GM19468 (cell line): ENCODE measurements around the gene STK10.

ENCODE experiments used
- ATAC-seq: cut with Tn5 transposase; IDR thresholded peaks from one replicate; pipeline ENCODE4 v1.9.1; 2021; ENCODE audit warnings: mild to moderate bottlenecking, moderate library complexity, moderate number of reproducible peaks; ENCODE audit not compliant: unreplicated experiment; ENCODE audit errors: extremely low read depth

The STK10 gene

GRCh38 chr5:172093965-172094364 is 94.1 kb downstream of the STK10 start:
- no peak for ATAC-seq

DNA sequence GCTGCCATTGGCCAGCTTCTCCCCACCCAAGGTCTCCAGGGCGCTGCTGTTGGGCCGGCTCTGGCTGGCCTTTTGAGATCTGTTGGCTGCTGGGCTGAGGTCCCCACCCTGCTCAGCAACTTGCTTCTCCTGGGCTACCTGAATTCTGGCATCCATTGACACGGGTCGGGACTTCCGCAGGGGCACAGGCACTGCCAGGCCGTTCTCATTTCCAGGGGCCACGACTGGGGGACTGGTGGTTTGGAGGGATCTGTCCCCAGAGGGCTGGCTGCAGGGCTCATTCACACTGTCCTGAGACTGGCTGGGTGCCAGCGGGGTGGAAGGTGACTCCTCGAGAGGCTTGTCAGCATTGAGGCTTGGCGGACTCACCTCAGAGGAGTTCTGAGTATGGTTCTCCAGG is 94.5 kb downstream of the STK10 start:
- ATAC-seq = no peak

- no peak for ATAC-seq
Measured at GRCh38 chr5:172091956-172092732, 95.9 kb downstream of the STK10 start.

DNA sequence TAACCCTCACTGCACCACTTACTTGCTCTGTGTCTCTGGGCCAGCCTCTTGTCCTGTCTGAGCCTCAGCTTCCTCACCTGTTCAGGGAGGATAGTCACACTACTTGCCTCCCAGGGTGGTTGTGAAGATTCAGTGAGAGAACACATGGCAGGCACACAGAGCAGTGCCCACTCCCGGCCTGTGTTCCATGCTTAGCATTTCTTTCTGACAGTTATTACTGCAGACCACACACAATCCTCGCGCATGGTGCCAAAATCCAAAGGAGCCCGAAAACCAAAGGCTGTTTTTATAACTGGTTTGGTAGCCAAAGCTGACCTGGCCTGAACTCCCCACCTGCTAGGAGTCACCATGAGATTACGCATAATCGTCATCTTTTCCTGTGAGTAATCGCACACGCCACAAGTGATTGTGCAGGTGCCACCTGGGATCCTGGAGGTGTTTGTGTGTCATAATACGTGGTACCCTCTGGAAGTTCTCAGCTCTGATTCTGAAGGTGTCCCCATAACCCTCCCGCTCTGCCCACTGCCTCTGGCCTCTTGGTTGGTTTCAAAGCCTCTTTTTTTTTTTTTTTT is 97.0 kb downstream of the STK10 start:
- no peak for ATAC-seq

DNA sequence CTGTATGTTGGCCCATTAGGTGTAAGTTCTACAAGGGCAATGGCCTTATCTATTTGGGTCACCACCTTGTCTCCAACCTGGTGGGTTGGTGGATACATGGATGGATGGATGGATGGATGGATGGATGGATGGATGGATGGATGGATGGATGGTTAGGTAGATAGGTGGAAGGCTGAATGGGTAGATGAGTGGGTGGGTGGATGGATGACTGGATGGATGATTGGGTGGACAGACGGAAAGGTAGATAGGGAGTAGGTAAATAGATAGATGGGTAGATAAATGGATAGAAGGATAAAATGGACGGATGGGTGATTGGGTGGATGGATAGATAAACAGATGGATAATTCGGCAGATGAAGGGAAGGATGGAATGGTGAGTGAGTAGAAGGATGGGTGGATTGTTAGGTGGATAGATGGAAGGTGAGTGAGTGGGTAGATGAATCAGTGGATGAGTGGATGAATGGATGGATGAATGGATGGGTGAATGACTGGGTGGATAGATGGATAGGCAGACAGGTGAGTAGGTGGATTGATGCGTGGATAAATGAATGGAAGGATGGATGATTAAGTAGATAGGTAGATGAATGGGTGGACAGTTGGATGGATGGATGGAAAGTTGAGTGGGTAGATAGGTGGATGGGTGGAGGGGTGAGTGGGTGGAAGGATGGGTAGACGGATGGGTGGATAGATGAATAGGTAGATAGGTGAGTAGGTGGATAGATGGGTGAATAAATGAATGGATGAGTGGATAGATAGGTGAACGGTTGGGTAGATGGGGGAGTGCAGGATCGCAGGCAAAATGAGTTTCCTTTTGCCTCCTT is 98.5 kb downstream of the STK10 start:
- ATAC-seq = no peak

DNA sequence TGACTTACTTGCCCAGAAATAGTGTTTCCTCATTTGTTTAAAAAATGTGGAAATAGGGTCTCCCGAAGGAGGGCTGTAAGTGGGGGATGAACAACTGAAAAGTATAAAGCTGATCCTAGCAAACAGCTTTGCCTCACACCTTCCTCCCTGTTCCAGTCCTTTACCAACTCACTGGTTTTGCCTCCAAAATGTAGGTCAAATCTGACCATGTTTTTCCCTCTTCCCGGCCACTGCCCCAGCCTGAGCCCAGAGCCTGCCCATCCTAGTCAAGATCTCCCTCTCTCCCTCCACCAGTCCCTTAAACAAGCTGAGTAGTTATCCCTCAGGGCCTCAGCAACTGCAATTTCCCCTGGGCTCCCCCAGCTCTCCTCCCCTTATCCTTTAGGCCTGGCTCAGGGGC is 99.2 kb downstream of the STK10 start:
- ATAC-seq = no peak

DNA sequence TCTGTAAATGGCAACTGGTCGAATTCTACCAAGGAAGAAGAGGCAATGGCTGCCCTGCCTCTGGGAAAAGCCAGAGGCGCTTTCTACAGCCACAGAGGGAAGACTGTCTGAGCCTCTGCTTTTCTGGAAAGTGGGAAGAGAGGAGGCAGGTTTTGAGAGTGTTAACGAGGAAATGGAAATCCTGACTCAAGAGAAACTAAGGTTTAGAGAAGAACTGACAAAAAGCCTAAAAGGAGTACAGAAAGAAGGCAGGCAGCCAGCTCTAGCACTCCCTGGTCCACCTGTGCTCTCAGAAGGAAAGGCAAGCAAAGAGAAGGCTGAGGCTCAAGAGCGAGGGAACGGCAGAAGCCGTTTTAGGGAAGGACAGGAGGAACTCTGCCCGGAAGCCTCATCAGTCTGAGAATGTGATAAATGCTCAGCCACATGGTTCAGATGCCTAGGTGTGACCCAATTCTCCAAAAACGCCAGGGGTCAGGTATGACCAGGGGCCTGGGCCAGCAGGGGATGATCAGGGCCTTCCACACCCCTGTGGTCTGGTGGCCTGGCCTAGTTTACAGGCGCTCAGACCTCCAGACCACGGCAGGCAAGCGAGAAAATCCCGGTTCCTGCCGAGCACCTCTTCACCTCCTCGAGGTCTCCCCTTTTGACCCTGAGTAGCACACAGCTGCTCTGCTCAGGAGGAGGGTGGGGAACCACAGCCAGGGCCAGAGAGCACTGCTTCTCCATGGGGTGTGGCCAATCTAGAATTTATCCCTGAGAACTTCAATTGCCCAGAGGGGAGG is 101.6 kb downstream of the STK10 start:
- no peak for ATAC-seq

- no peak for ATAC-seq
Measured at GRCh38 chr5:172085738-172086137, 102.3 kb downstream of the STK10 start.

DNA sequence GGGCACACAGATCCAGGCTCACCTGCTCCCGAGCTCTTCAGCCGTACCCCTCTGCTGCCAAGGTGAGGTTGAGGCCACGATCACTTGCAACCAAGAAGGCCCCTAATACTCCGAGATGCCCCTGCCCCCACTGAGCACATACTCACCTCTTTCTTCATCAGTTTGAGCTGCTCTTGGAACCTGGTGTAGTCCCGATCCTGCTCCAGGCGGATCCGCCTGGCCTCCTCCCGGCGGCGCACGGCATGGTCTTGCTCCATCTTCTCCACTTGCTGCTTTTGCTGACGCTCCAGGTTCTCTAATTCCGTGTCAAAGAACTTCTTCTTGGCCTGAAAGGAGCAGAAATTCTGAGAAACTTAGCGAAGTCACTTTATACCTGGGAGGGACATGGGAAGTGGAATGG is 105.8 kb downstream of the STK10 start:
- ATAC-seq = no peak

- ATAC-seq = no peak
Measured at GRCh38 chr5:172079876-172080275, 108.1 kb downstream of the STK10 start.

DNA sequence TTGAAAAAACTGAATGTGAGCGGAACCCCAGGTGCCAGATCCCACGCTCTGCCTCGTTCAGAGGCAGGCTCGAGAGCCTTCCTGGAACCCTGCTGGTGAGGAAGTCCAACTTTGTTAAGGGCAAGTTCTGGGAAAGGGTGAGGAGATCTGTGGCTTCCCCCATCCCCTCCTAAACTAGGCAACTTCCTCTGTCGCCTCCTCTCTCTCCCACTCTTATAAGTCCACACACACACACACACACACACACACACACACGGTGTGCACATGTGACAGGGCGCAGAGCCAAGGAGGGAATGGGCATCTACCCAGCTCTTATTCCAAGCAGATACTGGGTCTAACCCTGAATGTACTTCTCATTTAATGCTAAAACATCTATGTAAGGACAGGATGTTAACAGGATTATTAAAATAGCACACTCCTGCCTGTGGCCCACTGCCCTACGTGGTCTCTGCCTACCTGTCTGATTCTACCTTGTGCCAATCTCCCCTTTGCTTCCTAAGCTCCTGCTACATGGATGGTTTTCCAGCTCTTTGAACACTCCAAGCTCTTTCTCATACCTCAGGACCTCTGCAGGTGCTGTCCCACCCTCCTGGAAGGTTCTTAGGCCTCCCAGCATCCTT is 109.2 kb downstream of the STK10 start:
- no peak for ATAC-seq

DNA sequence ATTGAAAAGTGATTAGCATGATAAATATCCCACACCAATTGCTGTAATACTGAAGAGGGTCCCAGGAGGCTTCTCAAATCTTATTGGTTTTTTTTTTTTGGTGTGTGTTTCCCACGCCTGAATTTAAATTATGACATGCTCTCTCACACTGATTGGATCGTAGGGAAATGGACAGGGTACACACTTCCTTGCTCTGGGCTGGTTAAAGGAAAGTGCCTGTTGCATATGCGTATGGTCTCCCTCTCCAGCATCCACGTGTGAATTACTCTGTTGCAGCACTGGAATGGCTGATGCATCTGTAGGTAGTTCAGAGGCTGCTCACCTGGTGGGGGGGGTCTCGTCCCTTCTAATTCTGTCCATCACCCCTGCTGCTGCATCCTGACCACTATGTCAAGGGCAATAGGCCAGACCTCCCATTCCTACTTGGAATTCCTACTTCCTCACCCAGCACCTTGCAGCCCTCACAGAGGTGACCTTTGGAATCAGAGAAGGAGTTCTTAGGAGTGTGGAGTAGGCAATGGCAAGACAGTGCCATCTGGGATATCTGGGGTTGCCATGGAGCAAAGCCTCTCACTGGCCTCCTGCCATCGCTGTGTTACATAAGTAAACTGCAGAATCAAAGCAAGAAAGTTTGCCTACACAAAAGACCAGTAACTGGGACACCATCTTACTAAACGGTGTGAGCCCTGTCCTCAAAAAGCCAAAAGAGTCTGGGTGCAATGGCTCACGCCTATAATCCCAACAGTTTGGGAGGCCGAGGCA is 110.2 kb downstream of the STK10 start:
- ATAC-seq = no peak

DNA sequence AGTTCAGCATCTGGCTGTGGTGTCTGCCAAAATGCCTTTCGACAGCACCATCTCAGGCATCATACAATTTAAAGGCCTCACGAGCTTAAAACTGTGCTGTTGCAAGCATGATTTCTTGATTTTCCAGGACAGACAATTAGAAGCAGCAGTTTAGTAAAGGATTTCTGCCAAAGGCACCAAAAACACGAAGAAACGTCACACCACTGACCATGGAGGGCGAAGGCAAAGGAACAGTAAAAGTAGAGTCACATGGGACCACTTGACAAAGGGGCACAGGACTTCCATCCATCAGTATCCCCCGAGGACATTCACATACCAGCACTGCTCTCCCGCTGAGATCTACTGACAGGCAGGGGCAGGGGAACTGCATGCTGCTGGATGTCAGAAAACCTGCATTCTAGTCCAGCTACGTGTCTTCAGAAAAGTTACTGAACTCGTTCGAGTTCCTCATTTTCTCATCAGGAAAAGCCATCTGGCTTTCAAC is 111.2 kb downstream of the STK10 start:
- no peak for ATAC-seq

- ATAC-seq = no peak
Measured at GRCh38 chr5:172075656-172076055, 112.4 kb downstream of the STK10 start.

DNA sequence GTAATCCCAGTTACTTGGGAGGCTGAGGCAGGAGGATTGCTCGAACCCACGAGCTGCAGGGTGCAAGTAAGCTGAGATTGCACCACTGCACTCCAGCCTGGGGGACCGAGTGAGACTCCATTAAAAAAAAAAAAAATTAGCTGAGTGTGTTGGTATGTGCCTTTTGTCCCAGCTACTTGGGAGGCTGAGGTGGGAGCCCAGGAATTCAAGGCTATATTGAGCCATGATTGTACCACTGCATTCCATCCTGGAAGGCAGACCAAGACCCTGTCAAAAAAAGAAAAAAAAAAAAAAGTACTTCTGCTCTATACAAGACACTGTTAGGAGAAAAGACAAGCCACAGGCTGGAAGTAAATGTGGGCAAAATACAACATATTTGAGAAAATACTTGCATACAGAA is 113.1 kb downstream of the STK10 start:
- no peak for ATAC-seq

- no peak for ATAC-seq
Measured at GRCh38 chr5:172071309-172071875, 116.6 kb downstream of the STK10 start.

DNA sequence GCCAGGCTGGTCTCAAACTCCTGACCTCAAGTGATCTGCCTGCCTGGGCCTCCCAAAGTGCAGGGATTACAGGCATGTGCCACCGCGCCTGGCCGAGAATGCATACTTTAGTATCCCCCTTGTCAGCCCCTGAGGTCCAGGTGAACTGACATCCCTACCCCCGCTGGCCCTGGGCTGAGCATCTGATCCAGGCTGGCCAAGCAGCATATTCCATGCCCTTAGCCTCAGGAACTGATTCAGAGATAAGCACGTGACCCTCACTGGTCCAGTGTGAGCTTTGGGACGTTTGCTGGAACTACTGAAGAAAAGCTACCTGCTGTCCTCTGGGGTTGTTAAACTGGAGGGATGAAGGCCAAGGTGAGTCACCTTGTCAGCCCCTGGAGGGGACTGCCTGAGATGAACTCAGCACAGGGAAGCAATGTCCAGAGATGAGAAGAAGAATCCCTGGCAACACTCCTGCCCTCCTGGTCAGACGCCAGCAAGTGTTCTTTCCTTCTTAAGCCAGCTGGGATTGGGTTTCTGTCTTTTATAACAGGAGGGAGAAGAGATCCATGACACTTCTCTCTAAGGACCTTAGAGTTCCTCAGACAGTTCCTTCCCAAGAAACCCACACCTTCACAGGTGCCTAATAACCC is 122.5 kb downstream of the STK10 start:
- ATAC-seq = no peak

DNA sequence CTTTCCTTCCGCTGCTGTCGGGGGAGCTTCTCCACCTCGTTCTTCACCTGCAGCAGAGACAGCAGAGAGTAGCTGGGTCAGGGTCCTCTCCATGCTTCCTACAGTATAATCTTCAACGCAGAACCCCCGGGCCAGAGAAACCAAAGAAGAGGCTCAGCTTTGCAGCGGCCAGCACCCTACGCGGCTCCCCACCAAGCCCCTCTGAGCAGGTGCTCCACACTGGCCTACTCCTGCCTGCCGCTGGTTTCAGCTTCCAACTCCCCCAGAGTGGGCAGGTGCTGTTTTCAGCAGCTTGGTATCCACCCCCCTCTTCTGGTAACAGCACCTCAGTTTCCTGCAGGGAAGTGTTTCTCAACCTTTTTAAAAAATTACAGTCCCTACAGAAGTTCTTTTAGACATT is 123.3 kb downstream of the STK10 start:
- no peak for ATAC-seq
